Endothelial cell of umbilical vein (primary cell): ENCODE results near the gene R3HDM2. TPM values are rescaled to one million over a fixed set of nuclear protein-coding genes. Genes with fewer than 3 reads are reported as not detected.

ENCODE experiments used
- BruUV-seq: library from RNA; stranded (reverse); fragments of 400-500 nt; replicated peaks from 2 replicates; lab custom pipeline; 2021; lab: Mats Ljungman, UMichigan
- CTCF ChIA-PET: fragments of 300-600, 350-600 bp; sonication (Branson Sonifier 250); formaldehyde crosslinking; loops from one replicate; lab custom pipeline; 2021; ENCODE audit warnings: antibody characterized with exemption, inconsistent platforms; lab: Charles Lee
- POLR2A ChIA-PET: fragments of 300-600, 350-600 bp; sonication (Branson Sonifier 250); formaldehyde crosslinking; loops from one replicate; lab custom pipeline; 2021; ENCODE audit warnings: antibody characterized with exemption, inconsistent platforms; lab: Charles Lee
- DNase-seq: peaks from one replicate; pipeline ENCODE4 v3.0.0-alpha.2; 2011; ENCODE audit warnings: low read depth, low spot score
- FAIRE-seq: peaks from 2 replicates; lab custom pipeline; 2011; peaks lifted over from hg19 to GRCh38; lab: Jason Lieb, UNC
- H2AFZ ChIP-seq: 2 replicates; pipeline ENCODE4 v1.6.0; 2012; ENCODE audit warnings: low read depth, low read length, control low read depth, inconsistent platforms
- H3K27ac ChIP-seq: 2 replicates; pipeline ENCODE4 v1.5.1; 2011; ENCODE audit warnings: low read depth, mild to moderate bottlenecking, control low read depth, low read length, moderate library complexity; ENCODE audit not compliant: insufficient read depth
- H3K27me3 ChIP-seq, 2 experiments: 2 replicates each; pipeline versions ENCODE4 v1.6.0 to v1.6.1; 2011; ENCODE audit warnings: low read length in 2 of 2, mixed read lengths in 1 of 2; ENCODE audit not compliant: control insufficient read depth in 2 of 2, insufficient read depth in 2 of 2
- H3K36me3 ChIP-seq, 2 experiments: 2 replicates in 1 of 2; 3 replicates in 1 of 2; pipeline ENCODE4 v1.5.1; 2011; ENCODE audit warnings: low read length in 2 of 2, mild to moderate bottlenecking in 1 of 2, moderate library complexity in 1 of 2; ENCODE audit not compliant: control insufficient read depth in 2 of 2, insufficient read depth in 2 of 2; ENCODE audit errors: extremely low read depth in 1 of 2
- H3K4me1 ChIP-seq: 3 replicates; pipeline ENCODE4 v1.5.1; 2011; ENCODE audit warnings: mild to moderate bottlenecking, low read length; ENCODE audit not compliant: control insufficient read depth, insufficient read depth; ENCODE audit errors: extremely low read depth
- H3K4me2 ChIP-seq: 2 replicates; pipeline ENCODE4 v1.6.1; 2011; ENCODE audit warnings: low read length, control low read depth, mixed read lengths; ENCODE audit not compliant: insufficient read depth
- H3K4me3 ChIP-seq, 3 experiments: fragments of 200-600 bp in 1 of 3; sonication (generic), shearing (Covaris generic) in 1 of 3; replicated peaks in 1 of 3; 2 replicates each; pipeline ENCODE4 v1.5.1; 2011 to 2016; ENCODE audit warnings: control low read depth in 3 of 3, low read length in 3 of 3, mild to moderate bottlenecking in 2 of 3, inconsistent platforms in 1 of 3, low read depth in 1 of 3, moderate library complexity in 1 of 3; ENCODE audit not compliant: insufficient read depth in 1 of 3
- H3K79me2 ChIP-seq: 2 replicates; pipeline ENCODE4 v1.6.0; 2012; ENCODE audit warnings: low read length, inconsistent platforms; ENCODE audit not compliant: control insufficient read depth, insufficient read depth
- H3K9ac ChIP-seq: replicated peaks from 2 replicates; pipeline ENCODE3; 2011; ENCODE audit warnings: low read length, control low read depth; ENCODE audit not compliant: insufficient read depth; ENCODE audit errors: extremely low read depth
- H3K9me1 ChIP-seq: replicated peaks from 3 replicates; pipeline ENCODE4 v1.6.0; 2011; ENCODE audit warnings: mild to moderate bottlenecking, low read length; ENCODE audit not compliant: control insufficient read depth, insufficient read depth; ENCODE audit errors: extremely low read depth
- H3K9me3 ChIP-seq: replicated peaks from 2 replicates; pipeline ENCODE4 v1.5.1; 2012; ENCODE audit warnings: low read length, inconsistent platforms; ENCODE audit not compliant: control insufficient read depth, insufficient read depth
- H4K20me1 ChIP-seq: replicated peaks from 2 replicates; pipeline ENCODE3; 2011; ENCODE audit warnings: mild to moderate bottlenecking, low read length; ENCODE audit not compliant: control insufficient read depth, insufficient read depth; ENCODE audit errors: extremely low read depth
- EZH2 ChIP-seq: IDR thresholded peaks from 2 replicates; pipeline ENCODE4 v1.6.1; 2012; ENCODE audit warnings: borderline replicate concordance, low read depth, mild to moderate bottlenecking, moderate library complexity, low read length, inconsistent platforms; ENCODE audit not compliant: severe bottlenecking
- FOS ChIP-seq: IDR thresholded peaks from 2 replicates; pipeline ENCODE4 v1.6.1; 2011; ENCODE audit warnings: mild to moderate bottlenecking, low read length, moderate library complexity, borderline replicate concordance; ENCODE audit not compliant: insufficient read depth
- GATA2 ChIP-seq: IDR thresholded peaks from 2 replicates; pipeline ENCODE4 v1.7.0; 2011; ENCODE audit warnings: low read depth, mild to moderate bottlenecking, moderate library complexity, mixed read lengths, low read length; ENCODE audit not compliant: insufficient read length, insufficient read depth
- JUN ChIP-seq: IDR thresholded peaks from 2 replicates; pipeline ENCODE4 v1.6.1; 2011; ENCODE audit warnings: borderline replicate concordance, low read depth; ENCODE audit not compliant: insufficient read length, insufficient read depth
- MYC ChIP-seq: IDR thresholded peaks from one replicate; pipeline ENCODE4 v1.6.1; 2011; ENCODE audit warnings: mild to moderate bottlenecking, low read depth, low read length
- POLR2A ChIP-seq: IDR thresholded peaks from 2 replicates; pipeline ENCODE4 v1.6.1; 2012; ENCODE audit warnings: low read depth, mild to moderate bottlenecking, control low read depth, low read length
- POLR2AphosphoS5 ChIP-seq: IDR thresholded peaks from 2 replicates; pipeline ENCODE4 v1.6.1; 2012; ENCODE audit warnings: low read depth, mild to moderate bottlenecking, control low read depth, low read length, moderate library complexity; ENCODE audit not compliant: insufficient read depth
- dilution Hi-C: fragments of 300-500 bp; cut with MboI; formaldehyde crosslinking; loops from one replicate; pipeline ENCODE4 v1.15.0; 2019; ENCODE audit warnings: low sequenced_read_pairs; ENCODE audit not compliant: extremely low pct_ligation_motif_present
- intact Hi-C: fragments of 100-400 bp; cut with micrococcal nuclease; formaldehyde crosslinking; loops from one replicate; pipeline ENCODE4 v1.10.0; 2022
- polyA plus RNA-seq, 4 experiments: library from polyadenylated mRNA; depleted of rRNA in 3 of 4; stranded (reverse) in 3 of 4; unstranded in 1 of 4; fragments of >200 nt; gene quantifications; 2 replicates each; pipeline versions ENCODE4 v1.2.1 to v1.2.3, GENCODE V29; 2011 to 2012; ENCODE audit warnings: missing spikeins in 1 of 4
- total RNA-seq: library from RNA; stranded (reverse); gene quantifications from 2 replicates; pipeline ENCODE4 v1.2.3, GENCODE V29; 2021
- TF ChIP-seq, protein P1 (sequence below): IDR thresholded peaks from 2 replicates; pipeline ENCODE4 v1.6.1; 2011; ENCODE audit not compliant: insufficient read depth, insufficient read length
- TF ChIP-seq, protein P2 (sequence below), 2 donors: IDR thresholded peaks; 1 replicate in 1 of 2; 2 replicates in 1 of 2; pipeline ENCODE4 v1.5.1; 2011; ENCODE audit warnings: low read length in 2 of 2, mild to moderate bottlenecking in 2 of 2, moderate library complexity in 2 of 2, control low read depth in 1 of 2, inconsistent platforms in 1 of 2, low read depth in 1 of 2; ENCODE audit not compliant: insufficient read depth in 1 of 2; ENCODE audit errors: extremely low read depth in 1 of 2

R3HDM2 gene
- total and polyA plus RNA-seq, 2 donors (not counting 3 experiments of a cell fraction or from before 2014, with no cell fraction given): 26.1 to 31.3 TPM

DNA sequence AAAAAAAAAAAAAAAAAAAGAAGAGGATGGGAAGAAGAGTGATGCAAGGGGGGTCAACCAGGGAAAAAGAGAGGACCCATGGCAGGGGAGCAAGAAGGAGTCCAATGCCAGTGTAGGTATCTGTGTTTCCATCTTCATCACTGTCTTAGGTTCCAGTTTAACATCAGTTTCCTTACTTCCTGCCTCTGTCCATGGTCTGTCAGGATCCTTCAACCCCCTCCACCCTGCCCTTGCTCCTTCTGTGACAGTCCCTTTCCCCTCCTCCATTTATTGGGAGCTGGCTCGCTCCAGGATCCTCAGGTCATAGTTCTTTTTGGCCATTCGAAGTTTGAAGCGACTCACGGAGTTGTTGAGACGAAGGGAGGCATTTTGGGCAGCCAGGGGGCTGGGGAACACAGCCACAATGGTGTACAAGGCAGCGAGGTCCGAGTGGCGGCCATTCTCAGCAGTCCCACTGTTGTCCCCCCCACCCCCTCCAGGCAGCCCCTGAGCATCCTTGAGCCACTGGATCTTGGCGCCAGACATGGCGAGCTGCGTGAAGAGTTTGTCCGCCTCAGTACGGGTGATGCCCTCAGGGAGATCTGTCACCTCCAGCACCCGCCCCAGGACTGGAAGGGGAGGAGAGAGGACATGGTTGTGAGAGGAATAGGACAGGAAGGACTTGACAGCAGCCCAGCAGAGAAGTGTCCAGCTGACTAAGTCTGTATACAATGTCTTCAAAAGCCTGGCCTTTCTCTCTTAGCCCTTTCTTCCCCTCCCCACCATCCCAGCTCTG, 176.2 kb downstream of the R3HDM2 start:
- FAIRE-seq (no peak), DNase-seq (no peak)
- dilution Hi-C loops: no loop called here
- Histone ChIP-seq H3K36me3 (peaks cover 0 to 11% of the 10 kb centered on the region in 2 experiments), H3K9me1 (no peaks in the 10 kb centered on the region), H3K4me3 (no peak overlapping the region), H3K4me1 (no peaks in the 10 kb centered on the region), H3K9ac (no peak overlapping the region), H3K27ac (no peak overlapping the region), H3K79me2 (no peaks in the 10 kb centered on the region), H3K9me3 (no peaks in the 10 kb centered on the region), H4K20me1 (no peaks in the 10 kb centered on the region), H3K27me3 (no peaks in the 10 kb centered on the region), H3K4me2 (no peak overlapping the region), H2AFZ (no peak overlapping the region)
- intact Hi-C loops: no loop called here
- ChIA-PET POLR2A (no interaction called here), CTCF (interaction anchor here (0.6 to 5.1 kb wide), 4 partner anchors 13 to 208 kb away, joined by 3 to 26 read pairs (median 3); partner anchors contain the start of gene INHBE)
- BruUV-seq: no TSS peak
- TF ChIP-seq, protein P1, sequence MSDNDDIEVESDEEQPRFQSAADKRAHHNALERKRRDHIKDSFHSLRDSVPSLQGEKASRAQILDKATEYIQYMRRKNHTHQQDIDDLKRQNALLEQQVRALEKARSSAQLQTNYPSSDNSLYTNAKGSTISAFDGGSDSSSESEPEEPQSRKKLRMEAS: no peak
- no peak for TF ChIP-seq FOS
- no peak for TF ChIP-seq POLR2A
- no peak for TF ChIP-seq POLR2AphosphoS5
- no peak for TF ChIP-seq EZH2
- no peak for TF ChIP-seq GATA2
- no peak for TF ChIP-seq MYC
- TF ChIP-seq, protein P2, sequence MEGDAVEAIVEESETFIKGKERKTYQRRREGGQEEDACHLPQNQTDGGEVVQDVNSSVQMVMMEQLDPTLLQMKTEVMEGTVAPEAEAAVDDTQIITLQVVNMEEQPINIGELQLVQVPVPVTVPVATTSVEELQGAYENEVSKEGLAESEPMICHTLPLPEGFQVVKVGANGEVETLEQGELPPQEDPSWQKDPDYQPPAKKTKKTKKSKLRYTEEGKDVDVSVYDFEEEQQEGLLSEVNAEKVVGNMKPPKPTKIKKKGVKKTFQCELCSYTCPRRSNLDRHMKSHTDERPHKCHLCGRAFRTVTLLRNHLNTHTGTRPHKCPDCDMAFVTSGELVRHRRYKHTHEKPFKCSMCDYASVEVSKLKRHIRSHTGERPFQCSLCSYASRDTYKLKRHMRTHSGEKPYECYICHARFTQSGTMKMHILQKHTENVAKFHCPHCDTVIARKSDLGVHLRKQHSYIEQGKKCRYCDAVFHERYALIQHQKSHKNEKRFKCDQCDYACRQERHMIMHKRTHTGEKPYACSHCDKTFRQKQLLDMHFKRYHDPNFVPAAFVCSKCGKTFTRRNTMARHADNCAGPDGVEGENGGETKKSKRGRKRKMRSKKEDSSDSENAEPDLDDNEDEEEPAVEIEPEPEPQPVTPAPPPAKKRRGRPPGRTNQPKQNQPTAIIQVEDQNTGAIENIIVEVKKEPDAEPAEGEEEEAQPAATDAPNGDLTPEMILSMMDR (IDR thresholded peaks at IDR 0.05; ENCODE audit: extremely low read depth in 1 of 2, insufficient read depth in 1 of 2, low read depth in 1 of 2, low read length in 2 of 2): no peak
- TF ChIP-seq JUN: no peak
